Kidney glomerular epithelial cell (primary cell): ENCODE data around the gene TMC8.
"Not testable (repeated sequence)": the region's sequence is repeated elsewhere in the genome, so short reads cannot be mapped to it uniquely, and the experiment has no call there.

ENCODE experiments used
- DNase-seq: peaks from one replicate; lab custom pipeline; 2025; lab: John Stamatoyannopoulos, UW

TMC8 gene

DNA sequence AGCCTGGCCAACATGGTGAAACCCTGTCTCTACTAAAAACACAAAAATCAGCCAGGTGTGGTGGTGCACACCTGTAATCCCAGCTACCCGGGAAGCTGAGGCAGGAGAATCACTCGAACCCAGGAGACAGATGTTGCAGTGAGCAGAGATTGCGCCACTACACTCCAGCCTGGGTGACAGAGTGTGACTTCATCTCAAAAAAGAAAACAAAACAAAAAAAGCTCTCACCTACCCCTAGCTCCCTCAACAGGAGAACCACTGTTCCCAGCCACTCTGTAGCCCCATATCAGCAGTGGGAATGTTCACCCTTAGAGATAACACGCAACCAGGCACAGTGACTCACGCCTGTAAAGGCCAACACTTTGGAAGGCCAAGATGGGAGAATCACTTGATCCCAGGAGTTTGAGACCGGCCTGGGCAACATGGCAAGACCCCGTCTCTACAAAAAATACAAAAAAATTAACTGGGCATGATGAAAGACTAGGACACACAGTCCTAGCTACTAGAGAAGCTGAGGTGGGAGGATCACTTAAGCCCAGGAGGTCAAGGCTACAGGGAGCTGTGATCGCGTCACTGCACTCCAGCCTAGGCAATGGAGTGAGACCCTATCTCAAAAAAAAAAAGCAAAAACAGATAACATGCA, 5.4 kb downstream of the TMC8 start:
- DNase-seq: no peak

GRCh38 chr17:78137392-78138203, 7.0 kb downstream of the TMC8 start:
- DNase-seq: no peak

GRCh38 chr17:78138204-78139060, 7.9 kb downstream of the TMC8 start:
- DNase-seq: no peak

GRCh38 chr17:78139861-78140168, 9.2 kb downstream of the TMC8 start:
- DNase-seq: not testable (repeated sequence)

DNA sequence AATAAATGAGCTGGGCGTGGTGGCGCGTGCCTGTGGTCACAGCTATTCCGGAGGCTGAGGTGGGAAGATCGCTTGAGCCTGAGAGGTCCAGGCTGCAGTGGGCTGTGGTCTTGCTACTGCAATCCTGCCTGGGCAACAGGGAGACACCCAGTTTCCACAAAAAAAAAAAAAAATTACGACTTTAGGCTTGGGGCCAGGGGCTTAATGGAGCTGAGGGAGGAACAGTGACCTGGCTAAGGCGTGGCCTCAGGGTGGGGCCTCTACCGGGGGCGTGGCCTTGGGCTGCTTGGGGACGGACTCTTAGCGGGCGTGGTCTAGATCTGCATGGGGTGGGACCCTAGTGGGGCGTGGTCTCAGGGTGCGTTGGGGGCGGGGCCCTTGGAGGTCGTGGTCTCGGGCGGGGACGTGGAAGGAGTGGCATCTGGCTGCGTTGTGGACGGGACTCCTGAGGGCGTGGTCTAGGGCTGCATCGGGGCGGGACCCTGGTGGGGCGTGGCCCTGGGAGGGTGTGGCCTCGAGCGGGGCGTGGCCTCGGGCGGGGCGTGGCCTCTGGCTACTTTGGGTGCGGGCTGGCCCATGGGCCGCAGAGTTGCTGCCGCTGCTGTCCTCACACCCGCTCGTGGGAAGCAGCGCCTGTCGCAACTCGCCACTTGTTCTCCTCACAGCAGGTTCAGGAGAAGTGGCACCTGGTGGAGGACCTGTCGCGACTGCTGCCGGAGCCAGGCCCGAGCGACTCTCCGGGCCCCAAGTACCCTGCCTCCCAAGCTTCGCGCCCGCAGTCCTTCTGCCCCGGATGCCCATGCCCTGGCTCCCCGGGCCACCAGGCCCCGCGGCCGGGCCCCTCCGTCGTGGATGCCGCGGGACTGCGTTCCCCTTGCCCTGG, 9.8 kb downstream of the TMC8 start:
- no peak for DNase-seq

DNA sequence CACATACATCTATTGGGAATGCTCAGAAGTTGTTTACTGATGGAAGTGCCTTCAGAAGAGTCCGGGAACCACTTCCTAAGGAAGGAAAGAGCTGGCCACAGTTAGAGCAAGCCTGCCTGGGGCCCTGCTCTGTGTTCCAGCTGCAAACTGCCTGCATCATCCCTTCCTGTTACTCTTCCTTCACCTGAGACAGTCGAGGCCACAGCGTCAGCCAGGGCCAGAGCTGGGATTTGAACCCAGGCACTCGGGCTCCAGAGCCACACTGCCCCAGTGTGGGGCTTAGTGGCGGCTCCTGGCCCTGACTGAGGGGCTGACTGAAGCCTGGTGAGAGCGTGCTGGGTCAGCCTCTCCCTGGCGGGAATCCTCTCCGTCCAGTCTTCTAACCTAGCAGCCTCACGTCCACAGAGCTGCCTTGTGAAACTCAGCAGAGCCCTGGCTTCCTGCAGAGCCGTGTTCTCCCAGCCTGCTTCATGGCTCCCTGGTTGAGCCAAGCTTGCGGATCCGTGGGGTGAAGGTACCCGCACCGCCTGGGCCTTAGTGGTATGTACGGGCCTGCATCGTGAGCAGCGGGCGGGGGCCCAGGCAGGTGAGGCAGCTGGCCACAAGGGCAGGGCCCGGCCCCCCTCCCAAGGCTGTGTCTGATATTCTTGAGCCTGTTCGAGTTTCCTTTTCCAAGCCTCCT, 11.0 kb downstream of the TMC8 start:
- no peak for DNase-seq

GRCh38 chr17:78142119-78142861, 11.7 kb downstream of the TMC8 start:
- peak; percentile 77 for DNase-seq

- DNase-seq: no peak
These were observed 12.9 kb downstream of the TMC8 start for GRCh38 chr17:78143214-78144146.

- DNase-seq: peak; percentile 42
These were observed 13.7 kb downstream of the TMC8 start for GRCh38 chr17:78144147-78144719.

GRCh38 chr17:78144736-78145641, 14.4 kb downstream of the TMC8 start:
- no peak for DNase-seq

DNA sequence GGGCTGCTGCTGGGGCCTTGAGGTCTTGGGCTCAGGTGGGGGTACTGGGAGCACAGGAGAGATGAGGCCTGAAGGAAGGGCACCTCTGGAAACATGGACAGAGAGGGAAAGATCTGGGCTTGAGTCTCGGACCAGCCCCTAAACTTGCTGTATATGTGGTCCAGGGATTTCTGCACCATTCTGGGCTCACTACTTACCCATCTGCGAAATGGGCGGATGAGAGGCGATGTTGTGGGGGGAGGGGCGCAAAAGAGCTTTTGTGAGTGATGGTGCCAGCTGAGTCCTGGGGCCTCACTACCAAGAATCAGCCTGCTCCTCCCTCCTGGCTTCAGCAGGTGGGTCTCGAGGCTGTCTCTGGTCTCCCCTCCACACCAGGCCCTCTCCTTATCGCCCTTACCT, 15.9 kb downstream of the TMC8 start:
- no peak for DNase-seq

GRCh38 chr17:78146881-78147280, 16.3 kb downstream of the TMC8 start:
- DNase-seq: no peak

GRCh38 chr17:78147315-78147998, 16.9 kb downstream of the TMC8 start:
- no peak for DNase-seq

- DNase-seq: no peak
These were observed 17.9 kb downstream of the TMC8 start for GRCh38 chr17:78148286-78149016.

GRCh38 chr17:78151514-78152008, 21.0 kb downstream of the TMC8 start:
- DNase-seq: peak; percentile 11
